Osteocyte (in vitro differentiated cells): ENCODE measurements around the gene DNAH11. TPM values are rescaled to one million over a fixed set of nuclear protein-coding genes. Genes with fewer than 3 reads are reported as not detected.

Experiments used
- DNase-seq: peaks from one replicate; pipeline ENCODE4 v3.0.0; 2021; ENCODE audit warnings: mixed read lengths; ENCODE audit not compliant: unreplicated experiment; ENCODE audit errors: extremely low spot score
- H3K27ac Mint-ChIP-seq: one replicate; pipeline ENCODE4 v1.8.0; 2021; ENCODE audit warnings: mild to moderate bottlenecking, mixed read lengths; ENCODE audit not compliant: unreplicated experiment
- H3K27me3 Mint-ChIP-seq: one replicate; pipeline ENCODE4 v1.8.0; 2021; ENCODE audit warnings: mixed read lengths; ENCODE audit not compliant: unreplicated experiment
- H3K36me3 Mint-ChIP-seq: one replicate; pipeline ENCODE4 v1.8.0; 2021; ENCODE audit warnings: mixed read lengths; ENCODE audit not compliant: unreplicated experiment
- H3K4me1 Mint-ChIP-seq: one replicate; pipeline ENCODE4 v1.8.0; 2021; ENCODE audit warnings: mixed read lengths; ENCODE audit not compliant: unreplicated experiment
- H3K4me3 Mint-ChIP-seq: one replicate; pipeline ENCODE4 v1.8.0; 2021; ENCODE audit warnings: mild to moderate bottlenecking, moderate library complexity, mixed read lengths; ENCODE audit not compliant: unreplicated experiment
- H3K9me3 Mint-ChIP-seq: one replicate; pipeline ENCODE4 v1.8.0; 2021; ENCODE audit warnings: mixed read lengths; ENCODE audit not compliant: unreplicated experiment
- total RNA-seq: library from RNA; stranded (reverse); gene quantifications from 2 replicates; pipeline ENCODE4 v1.2.1, GENCODE V29; 2021
- TF ChIP-seq, protein P1 (sequence below): fragments of 200-600 bp; sonication (generic); IDR thresholded peaks from 2 replicates; pipeline ENCODE4 v1.5.0; 2021; ENCODE audit warnings: antibody characterized with exemption, mild to moderate bottlenecking, moderate library complexity

DNAH11 gene
- total RNA-seq, 1 donor from 2014 or later: not detected

GRCh38 chr7:21544303-21544656, 1.4 kb downstream of the DNAH11 start:
- Mint-ChIP-seq H3K27ac (no peak overlapping the region), H3K4me3 (no peak overlapping the region), H3K9me3 (no peaks in the 10 kb centered on the region), H3K27me3 (peaks cover 64% of the 10 kb centered on the region), H3K4me1 (peaks cover 7% of the 10 kb centered on the region), H3K36me3 (no peaks in the 10 kb centered on the region)
- DNase-seq: no peak
- TF ChIP-seq, protein P1, sequence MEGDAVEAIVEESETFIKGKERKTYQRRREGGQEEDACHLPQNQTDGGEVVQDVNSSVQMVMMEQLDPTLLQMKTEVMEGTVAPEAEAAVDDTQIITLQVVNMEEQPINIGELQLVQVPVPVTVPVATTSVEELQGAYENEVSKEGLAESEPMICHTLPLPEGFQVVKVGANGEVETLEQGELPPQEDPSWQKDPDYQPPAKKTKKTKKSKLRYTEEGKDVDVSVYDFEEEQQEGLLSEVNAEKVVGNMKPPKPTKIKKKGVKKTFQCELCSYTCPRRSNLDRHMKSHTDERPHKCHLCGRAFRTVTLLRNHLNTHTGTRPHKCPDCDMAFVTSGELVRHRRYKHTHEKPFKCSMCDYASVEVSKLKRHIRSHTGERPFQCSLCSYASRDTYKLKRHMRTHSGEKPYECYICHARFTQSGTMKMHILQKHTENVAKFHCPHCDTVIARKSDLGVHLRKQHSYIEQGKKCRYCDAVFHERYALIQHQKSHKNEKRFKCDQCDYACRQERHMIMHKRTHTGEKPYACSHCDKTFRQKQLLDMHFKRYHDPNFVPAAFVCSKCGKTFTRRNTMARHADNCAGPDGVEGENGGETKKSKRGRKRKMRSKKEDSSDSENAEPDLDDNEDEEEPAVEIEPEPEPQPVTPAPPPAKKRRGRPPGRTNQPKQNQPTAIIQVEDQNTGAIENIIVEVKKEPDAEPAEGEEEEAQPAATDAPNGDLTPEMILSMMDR: no peak

DNA sequence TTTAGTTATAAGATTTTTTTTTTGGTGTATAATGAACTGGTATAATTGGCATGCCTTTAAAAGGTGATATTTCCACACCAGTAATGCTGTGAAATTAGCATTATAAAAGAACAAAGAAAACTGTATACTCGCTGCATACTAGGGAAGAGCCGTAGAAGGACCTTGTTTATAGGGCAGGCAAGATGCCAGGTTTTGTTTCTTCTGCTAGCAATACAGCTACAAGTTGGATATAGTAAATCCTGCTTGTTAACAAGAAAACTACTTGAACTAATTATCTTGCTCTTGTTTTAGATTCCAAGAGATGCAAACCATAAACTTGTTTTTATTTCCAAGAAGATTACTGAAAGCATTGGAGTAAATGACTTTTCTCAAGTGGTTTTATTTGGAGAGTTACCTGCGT, 1.9 kb downstream of the DNAH11 start:
- Mint-ChIP-seq H3K27me3 (peaks cover 62% of the 10 kb centered on the region), H3K27ac (no peak overlapping the region), H3K36me3 (no peaks in the 10 kb centered on the region), H3K4me3 (no peak overlapping the region), H3K9me3 (no peaks in the 10 kb centered on the region), H3K4me1 (peaks cover 7% of the 10 kb centered on the region)
- TF ChIP-seq, protein P1: no peak
- DNase-seq: no peak

DNA sequence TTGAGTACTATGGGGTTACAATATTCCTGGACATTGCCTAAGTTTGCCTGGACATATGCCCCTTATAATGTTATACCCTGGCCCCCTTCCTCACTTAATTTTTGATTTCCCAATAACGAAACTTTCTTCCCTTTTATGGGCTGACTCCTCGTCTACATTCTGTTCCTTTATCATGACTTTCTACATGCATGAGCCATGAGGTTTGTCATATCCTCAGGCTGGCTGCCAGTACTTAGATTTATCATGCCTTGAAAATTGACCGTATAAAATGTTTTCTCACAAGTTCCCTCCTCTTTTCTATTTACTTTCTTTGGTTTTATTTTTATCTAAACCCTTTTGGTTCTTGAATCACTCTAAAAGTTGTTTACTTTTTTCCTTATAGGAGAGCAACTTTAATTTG, 4.7 kb downstream of the DNAH11 start:
- peaks cover 6% of the 10 kb centered on the region for H3K4me1 Mint-ChIP-seq
- TF ChIP-seq, protein P1: no peak
- no peak overlapping the region for H3K27ac Mint-ChIP-seq
- H3K4me3 Mint-ChIP-seq: no peak overlapping the region
- peaks cover 38% of the 10 kb centered on the region for H3K27me3 Mint-ChIP-seq
- no peak for DNase-seq
- H3K36me3 Mint-ChIP-seq: no peaks in the 10 kb centered on the region
- H3K9me3 Mint-ChIP-seq: no peaks in the 10 kb centered on the region

- Mint-ChIP-seq H3K27ac (no peak overlapping the region), H3K36me3 (no peaks in the 10 kb centered on the region)
These were observed 5.7 kb downstream of the DNAH11 start for GRCh38 chr7:21548491-21548890.

DNA sequence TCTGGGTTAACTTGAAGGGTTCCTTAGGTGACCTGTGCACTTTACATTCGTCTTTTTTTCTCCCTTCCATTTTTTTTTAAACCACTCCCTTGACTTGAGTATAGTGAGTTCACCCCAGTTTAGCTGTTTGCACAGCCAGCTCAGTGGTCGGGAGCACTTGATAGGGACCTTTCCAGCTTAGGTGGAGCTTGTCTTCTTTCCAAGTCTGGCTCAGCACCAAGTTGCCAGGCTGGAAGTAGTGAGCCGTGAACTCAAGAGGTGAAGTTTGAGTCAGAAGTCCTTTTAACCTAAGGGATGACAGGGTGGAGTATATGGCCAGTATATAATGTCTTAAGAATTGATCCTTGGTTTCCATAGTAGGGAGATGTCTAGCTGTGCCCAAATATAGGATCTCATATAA, 7.2 kb downstream of the DNAH11 start:
- Mint-ChIP-seq H3K27me3 (peaks cover 17% of the 10 kb centered on the region), H3K36me3 (no peaks in the 10 kb centered on the region), H3K4me3 (no peak overlapping the region), H3K9me3 (no peaks in the 10 kb centered on the region), H3K4me1 (no peaks in the 10 kb centered on the region), H3K27ac (no peak overlapping the region)
- no peak for DNase-seq
- TF ChIP-seq, protein P1: no peak

More at GRCh38 chr7:21548491-21548890, 5.7 kb downstream of the DNAH11 start:
- TF ChIP-seq, protein P1: no peak
- peaks cover 31% of the 10 kb centered on the region for H3K27me3 Mint-ChIP-seq
- no peaks in the 10 kb centered on the region for H3K9me3 Mint-ChIP-seq
- no peak for DNase-seq
- peaks cover 2% of the 10 kb centered on the region for H3K4me1 Mint-ChIP-seq
- H3K4me3 Mint-ChIP-seq: no peak overlapping the region
